Adipocyte (in vitro differentiated cells): Measurements from ENCODE around the gene S100P.

Experiments
- DNase-seq: peaks from one replicate; pipeline ENCODE4 v3.0.0-alpha.2; 2015; ENCODE audit warnings: low read depth
- H3K27me3 ChIP-seq: replicated peaks from 2 replicates; pipeline ENCODE4 v1.7.0; 2013; ENCODE audit warnings: mild to moderate bottlenecking, low read length, moderate library complexity; ENCODE audit not compliant: control insufficient read depth, insufficient read depth
- H3K36me3 ChIP-seq: 2 replicates; pipeline ENCODE4 v1.7.0; 2013; ENCODE audit warnings: low read length, mild to moderate bottlenecking, moderate library complexity; ENCODE audit not compliant: control insufficient read depth, insufficient read depth, severe bottlenecking
- H3K4me1 ChIP-seq: 2 replicates; pipeline ENCODE4 v1.7.0; 2013; ENCODE audit warnings: mild to moderate bottlenecking, low read length, moderate library complexity; ENCODE audit not compliant: control insufficient read depth, insufficient read depth
- H3K4me3 ChIP-seq: 2 replicates; pipeline ENCODE4 v1.7.0; 2013; ENCODE audit warnings: mild to moderate bottlenecking, low read length, moderate library complexity
- H3K9ac ChIP-seq: 2 replicates; pipeline ENCODE4 v1.7.0; 2013; ENCODE audit warnings: mild to moderate bottlenecking, low read length, moderate library complexity
- H3K9me3 ChIP-seq: 2 replicates; pipeline ENCODE4 v1.7.0; 2013; ENCODE audit warnings: mild to moderate bottlenecking, low read length, moderate library complexity; ENCODE audit not compliant: control insufficient read depth

The S100P gene

DNA sequence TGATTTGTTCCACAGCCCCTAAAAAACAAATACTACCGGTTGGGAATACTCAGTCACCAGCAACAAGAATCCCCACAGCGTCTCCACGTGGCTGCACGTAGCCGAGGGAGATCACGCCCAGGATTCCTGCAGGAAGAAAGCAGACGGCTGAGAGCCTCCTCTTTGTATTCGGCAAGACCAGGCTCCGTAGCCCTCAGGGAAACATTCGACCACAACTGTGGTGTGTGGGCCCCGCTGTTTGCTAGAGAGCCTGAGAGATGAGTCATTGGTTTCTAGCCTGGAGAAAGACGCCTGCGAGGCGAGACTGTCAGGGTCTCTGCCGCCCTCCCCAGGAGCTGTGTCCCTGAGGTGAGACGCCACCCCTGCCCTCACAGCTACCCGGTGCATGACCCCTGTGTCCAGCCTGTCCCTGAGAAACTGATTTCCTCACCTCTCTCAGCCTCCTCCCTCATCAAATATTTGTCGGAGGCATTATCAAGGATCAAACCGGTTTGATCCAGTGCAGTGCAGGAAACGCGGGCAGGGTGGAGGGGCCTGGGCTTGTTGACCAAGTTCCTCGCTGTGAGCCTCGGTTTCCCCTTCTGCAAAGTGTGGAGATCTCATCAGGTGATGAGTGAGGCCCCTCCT, 4.7 kb upstream of the S100P start:
- no peaks in the 10 kb centered on the region for H3K9me3 ChIP-seq

DNA sequence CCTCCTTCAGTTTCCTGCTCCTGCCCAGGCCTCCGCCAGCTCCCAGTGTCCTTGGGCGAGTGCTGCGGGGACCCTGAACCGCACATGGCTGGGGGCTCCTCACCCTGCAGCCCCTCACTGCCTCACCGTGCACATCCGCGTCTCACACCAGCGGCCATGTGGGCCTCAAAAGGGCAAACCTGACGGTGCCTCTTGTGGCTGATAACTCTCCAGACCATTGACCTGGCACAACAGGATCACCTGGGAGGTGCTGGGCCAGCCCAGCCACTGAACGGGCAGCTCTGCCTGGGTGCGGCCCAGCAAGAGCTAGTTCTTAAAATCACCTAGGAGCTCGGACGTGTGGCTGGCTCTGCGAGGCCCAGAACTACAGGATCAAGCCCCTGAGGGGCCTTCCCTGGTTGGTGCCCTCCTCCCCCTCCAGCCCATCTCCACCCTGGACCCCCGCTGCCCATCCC, 4.1 kb upstream of the S100P start:
- Histone ChIP-seq H3K9ac (peak overlapping the region; percentile 52), H3K9me3 (no peaks in the 10 kb centered on the region), H3K36me3 (no peaks in the 10 kb centered on the region), H3K27me3 (no peaks in the 10 kb centered on the region), H3K4me1 (peaks cover 30% of the 10 kb centered on the region), H3K4me3 (no peak overlapping the region)
- no peak for DNase-seq

More for the DNA sequence above, 4.7 kb upstream of the S100P start:
- Histone ChIP-seq H3K9ac (peak overlapping the region; percentile 52), H3K27me3 (no peaks in the 10 kb centered on the region), H3K4me1 (peaks cover 30% of the 10 kb centered on the region), H3K36me3 (no peaks in the 10 kb centered on the region), H3K4me3 (peak overlapping the region; percentile 33)
- DNase-seq = peak; percentile 93

DNA sequence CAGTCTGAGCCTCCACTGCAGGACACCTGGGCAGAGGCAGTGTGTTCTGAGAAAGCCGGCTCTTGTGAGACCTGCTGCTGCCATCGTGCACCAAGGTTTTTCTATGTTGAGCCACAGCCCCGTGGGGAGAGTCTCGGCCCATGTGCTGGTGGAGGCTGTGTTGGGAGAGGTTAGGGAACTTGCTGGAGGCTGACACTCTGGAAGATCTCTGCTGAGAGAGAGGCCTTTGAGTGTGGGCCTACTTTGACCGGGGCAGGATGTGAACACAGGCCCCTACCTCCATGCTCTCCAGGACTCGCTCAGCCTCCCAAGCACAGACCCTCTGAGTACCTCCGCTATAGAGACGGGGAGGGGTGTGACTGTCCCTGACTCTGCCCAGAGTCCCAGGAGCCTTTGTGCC, 1.3 kb upstream of the S100P start:
- peaks cover 33% of the 10 kb centered on the region for H3K4me1 ChIP-seq
- no peak overlapping the region for H3K4me3 ChIP-seq
- no peak for DNase-seq
- no peaks in the 10 kb centered on the region for H3K36me3 ChIP-seq
- no peaks in the 10 kb centered on the region for H3K27me3 ChIP-seq
- H3K9me3 ChIP-seq = no peaks in the 10 kb centered on the region
- H3K9ac ChIP-seq = no peak overlapping the region

DNA sequence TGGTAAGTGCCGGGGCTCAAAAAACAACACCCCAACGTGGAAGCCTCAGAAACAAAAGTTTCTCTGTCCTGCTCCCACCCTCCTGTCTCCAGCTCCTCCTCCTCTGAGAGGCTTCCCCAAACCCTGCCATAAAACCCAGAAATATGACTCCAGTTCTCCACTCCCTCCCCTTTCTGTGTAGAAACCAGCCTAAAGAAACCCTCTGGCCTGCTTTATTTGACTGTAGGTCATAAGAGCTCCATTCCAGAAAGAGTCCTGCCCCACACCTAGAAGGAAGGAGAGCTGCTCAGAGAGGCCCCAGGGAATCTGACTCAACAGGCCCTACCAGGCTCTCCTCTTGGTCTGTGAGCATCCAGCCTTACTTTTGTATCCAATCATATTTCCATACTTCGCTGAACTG, 872 bp upstream of the S100P start:
- H3K9me3 ChIP-seq = no peaks in the 10 kb centered on the region
- DNase-seq = peak; percentile 58
- no peaks in the 10 kb centered on the region for H3K27me3 ChIP-seq
- H3K4me3 ChIP-seq = no peak overlapping the region
- H3K4me1 ChIP-seq = peaks cover 33% of the 10 kb centered on the region
- H3K36me3 ChIP-seq = no peaks in the 10 kb centered on the region
- H3K9ac ChIP-seq = no peak overlapping the region

DNA sequence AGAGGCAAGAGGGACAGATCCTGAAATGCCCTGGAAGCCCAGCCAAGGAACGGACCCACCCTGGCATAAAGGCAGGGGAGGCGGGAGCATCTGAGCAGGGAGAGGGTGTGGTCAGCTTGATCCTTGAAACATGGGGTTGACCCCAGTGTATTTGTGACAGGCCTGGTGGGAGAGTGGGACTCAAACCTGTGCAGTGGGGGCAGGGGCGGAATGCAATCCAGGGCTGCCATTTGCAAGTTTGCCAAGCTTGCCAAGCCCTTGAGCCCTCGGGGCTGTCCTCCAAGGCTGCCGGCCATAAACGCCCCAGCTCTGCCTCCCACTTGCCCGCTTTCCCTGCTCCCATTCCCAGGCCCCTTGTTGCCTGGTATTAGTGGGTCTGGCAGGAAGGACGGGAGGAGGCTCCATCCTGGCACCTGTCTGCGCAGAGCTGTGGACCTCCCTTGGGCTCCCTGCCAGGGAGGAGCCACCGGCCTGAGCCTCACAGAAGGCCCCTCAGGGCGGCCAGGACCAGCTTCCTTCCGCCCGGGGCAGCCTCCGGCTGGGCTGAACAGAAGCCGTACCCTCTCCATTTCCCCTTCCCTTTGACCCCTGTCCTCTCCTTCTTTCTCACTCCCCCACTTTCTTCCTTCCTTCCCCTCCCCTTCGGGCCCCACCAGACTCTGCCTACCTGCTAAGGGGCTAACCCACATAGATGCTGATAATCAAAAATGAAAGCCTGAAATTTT, 661 bp downstream of the S100P start:
- Histone ChIP-seq H3K27me3 (no peaks in the 10 kb centered on the region), H3K4me3 (no peak overlapping the region), H3K4me1 (peaks cover 21% of the 10 kb centered on the region), H3K36me3 (peaks cover 2% of the 10 kb centered on the region), H3K9ac (no peak overlapping the region), H3K9me3 (no peaks in the 10 kb centered on the region)
- no peak for DNase-seq

DNA sequence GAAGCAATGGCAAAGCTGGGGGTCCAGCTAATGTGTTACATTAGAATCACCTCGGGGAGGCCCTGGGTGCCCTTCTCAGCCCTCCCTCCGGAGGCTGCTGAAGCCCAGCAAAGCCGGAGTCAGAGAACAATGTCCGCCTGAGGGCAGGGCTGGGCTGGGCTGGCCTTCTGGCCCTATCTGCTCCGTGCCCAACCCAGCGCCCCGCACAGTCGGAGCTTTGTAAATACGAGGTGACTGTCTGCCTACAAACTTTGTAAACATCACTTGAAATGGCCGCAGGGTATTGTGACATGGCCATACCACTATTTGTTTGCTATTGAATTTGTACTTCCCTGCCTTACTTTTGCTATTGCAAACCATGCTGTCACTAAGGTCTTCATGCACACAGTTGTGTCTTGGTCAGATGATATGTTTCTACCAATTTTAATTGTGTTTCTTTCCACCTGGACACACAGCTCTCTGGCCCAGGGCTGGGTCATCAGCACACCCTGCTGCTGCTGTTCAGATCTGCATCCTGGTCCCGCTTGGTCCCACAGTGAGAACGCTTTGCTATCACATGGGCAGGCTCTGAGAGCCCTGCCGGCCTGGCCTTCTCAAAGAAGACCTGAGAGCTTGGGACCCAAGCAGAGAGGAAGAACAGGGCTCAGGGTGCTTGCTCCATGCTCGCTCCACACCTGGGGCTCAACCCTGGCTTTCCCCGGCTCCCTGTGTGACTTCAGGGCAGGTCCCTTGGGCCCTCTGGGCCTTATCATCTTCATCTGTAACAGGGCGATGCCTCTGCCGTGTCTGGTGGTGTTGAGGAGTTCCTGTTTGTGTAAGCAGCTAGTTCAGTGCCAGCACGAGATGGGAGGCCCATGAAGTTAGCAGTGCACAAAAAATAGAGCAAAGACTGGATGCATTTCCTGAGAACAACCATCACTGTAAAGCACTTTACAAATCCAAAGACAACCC, 2.3 kb downstream of the S100P start:
- no peak overlapping the region for H3K4me3 ChIP-seq
- H3K9me3 ChIP-seq = no peaks in the 10 kb centered on the region
- no peak for DNase-seq
- peaks cover 7% of the 10 kb centered on the region for H3K36me3 ChIP-seq
- H3K4me1 ChIP-seq = peaks cover 19% of the 10 kb centered on the region
- no peaks in the 10 kb centered on the region for H3K27me3 ChIP-seq
- no peak overlapping the region for H3K9ac ChIP-seq

DNA sequence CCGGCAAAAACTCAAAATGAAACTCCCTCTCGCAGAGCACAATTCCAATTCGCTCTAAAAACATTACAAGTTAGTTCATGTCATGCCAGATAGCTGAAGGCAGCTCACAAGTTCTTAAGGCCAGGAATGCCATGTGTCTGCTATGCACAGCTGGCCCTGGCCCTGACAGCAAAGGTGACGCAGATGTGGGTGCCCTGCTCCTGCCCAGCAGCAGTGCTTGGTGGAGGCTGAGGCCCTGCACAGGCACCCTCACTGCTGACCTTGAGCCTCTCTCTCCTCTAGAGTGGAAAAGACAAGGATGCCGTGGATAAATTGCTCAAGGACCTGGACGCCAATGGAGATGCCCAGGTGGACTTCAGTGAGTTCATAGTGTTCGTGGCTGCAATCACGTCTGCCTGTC, 2.9 kb downstream of the S100P start:
- Histone ChIP-seq H3K4me1 (peaks cover 19% of the 10 kb centered on the region), H3K9ac (no peak overlapping the region), H3K9me3 (no peaks in the 10 kb centered on the region), H3K36me3 (peaks cover 7% of the 10 kb centered on the region), H3K4me3 (no peak overlapping the region), H3K27me3 (no peaks in the 10 kb centered on the region)
- no peak for DNase-seq

DNA sequence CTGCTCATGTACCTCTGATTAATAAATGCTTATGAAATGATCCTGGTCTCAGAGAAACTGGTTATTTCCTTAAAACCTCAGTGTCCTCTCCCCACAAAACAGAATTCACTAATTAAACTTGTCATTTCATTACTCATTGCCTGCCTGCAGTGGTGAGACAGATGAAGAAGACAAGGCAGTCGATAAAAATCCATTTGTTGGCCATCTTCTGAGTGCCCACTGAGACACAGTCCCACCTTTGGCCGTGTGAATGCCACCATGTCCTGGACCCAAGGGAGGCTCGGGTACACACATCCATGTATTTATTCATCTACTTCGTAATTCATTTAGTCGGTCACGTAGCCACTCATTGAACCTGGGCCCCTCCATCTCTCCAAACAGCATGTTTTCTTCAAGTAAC, 3.5 kb downstream of the S100P start:
- Histone ChIP-seq H3K9me3 (no peaks in the 10 kb centered on the region), H3K4me1 (peaks cover 19% of the 10 kb centered on the region), H3K27me3 (no peaks in the 10 kb centered on the region), H3K9ac (no peak overlapping the region), H3K36me3 (peaks cover 7% of the 10 kb centered on the region), H3K4me3 (no peak overlapping the region)
- DNase-seq = no peak

DNA sequence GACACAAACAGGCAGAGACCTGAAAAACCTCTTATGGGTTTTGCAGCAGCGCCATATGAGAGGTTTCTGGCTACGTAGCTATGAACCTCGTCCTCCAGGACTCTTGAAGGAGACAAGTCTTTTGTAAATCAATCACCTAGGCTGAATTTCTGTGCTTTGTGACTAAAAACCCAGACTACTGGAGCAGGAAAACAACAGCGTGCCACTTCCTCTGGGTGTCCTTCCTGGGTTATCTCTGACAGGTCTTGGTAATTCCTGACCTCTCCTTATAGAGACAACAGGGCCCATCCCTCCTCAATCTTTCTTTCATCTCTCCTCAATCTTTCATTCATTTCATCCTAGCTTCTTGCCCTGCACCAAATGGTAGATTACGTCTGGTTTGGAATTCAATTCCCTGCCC, 5.7 kb downstream of the S100P start:
- Histone ChIP-seq H3K9ac (no peak overlapping the region), H3K36me3 (peaks cover 10% of the 10 kb centered on the region)

DNA sequence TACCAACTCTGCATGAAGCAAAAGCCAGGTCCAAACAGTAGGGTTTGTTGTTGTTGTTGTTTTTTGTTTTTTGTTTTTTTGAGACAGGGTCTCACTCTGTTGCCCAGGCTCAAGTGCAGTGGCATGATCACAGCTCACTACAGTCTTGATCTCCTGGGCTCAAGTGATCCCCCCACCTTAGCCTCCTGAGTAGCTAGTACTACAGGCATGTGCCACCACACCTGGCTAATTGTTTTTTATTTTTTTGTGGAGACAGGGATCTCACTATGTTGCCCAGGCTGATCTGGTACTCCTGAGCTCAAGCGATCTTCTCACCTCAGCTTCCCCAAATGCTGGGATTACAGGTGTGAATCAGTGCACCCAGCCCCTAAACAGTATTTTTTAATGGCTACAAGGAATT, 6.2 kb downstream of the S100P start:
- H3K4me3 ChIP-seq = no peak overlapping the region
- H3K4me1 ChIP-seq = peaks cover 13% of the 10 kb centered on the region
- H3K27me3 ChIP-seq = no peaks in the 10 kb centered on the region
- peaks cover 10% of the 10 kb centered on the region for H3K36me3 ChIP-seq
- H3K9ac ChIP-seq = no peak overlapping the region
- no peak for DNase-seq
- H3K9me3 ChIP-seq = peaks cover 3% of the 10 kb centered on the region

More for the DNA sequence above, 5.7 kb downstream of the S100P start:
- H3K9me3 ChIP-seq = peaks cover 3% of the 10 kb centered on the region
- no peak for DNase-seq
- no peaks in the 10 kb centered on the region for H3K27me3 ChIP-seq
- H3K4me3 ChIP-seq = no peak overlapping the region
- peaks cover 12% of the 10 kb centered on the region for H3K4me1 ChIP-seq

DNA sequence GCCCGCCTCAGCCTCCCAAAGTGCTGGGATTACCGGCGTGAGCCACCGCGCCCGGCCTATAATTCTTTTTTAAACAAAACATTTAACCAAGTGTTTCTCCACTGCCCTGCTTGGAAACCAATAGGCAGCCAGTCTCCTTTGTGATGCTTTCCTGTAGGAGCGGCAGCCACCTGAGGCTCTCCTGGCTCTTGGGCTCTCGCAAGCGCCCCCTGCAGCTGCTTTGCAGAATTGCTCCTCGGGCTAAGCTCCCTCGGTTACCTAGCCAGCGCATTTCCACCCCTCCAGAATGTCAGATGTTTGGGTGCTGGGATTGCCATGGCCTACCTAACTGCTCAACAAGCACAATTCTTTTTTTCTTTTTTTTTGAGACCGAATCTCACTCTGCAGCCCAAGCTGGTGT, 7.7 kb downstream of the S100P start:
- H3K36me3 ChIP-seq = peaks cover 10% of the 10 kb centered on the region
- H3K4me3 ChIP-seq = no peak overlapping the region
- DNase-seq = no peak

More for the DNA sequence above, 7.7 kb downstream of the S100P start:
- H3K4me1 ChIP-seq = peaks cover 13% of the 10 kb centered on the region
- peaks cover 3% of the 10 kb centered on the region for H3K9me3 ChIP-seq
- no peaks in the 10 kb centered on the region for H3K27me3 ChIP-seq
- no peak overlapping the region for H3K9ac ChIP-seq
